ENCODE data around the gene KLHL35.

The KLHL35 gene

DNA sequence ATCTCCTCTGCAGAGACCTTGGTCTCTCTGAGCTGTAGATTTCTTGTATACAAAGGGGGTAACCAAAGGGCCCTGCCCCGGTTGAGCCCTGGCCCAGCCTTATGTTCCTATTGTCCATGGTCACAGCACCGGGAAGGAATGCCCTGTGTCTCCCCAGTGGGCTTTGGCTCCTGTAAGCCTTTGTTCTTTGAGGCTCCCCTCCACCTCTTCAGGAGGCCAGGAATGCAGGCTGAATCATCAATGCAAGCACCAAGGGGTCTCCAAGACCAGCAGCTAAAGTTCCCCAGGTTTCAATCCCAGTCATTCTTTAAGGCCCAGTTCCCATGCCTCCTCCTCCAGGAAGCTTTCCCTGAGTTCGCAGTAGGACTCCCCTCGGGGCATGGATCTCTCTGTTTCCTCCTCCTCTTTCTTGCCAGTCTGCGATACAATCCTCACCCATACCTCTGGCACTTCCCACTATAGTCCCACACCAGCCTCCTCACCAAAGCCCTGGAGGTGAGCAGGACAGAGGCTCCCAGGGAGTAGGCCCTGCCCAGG lies 29.2 kb upstream of the KLHL35 start:
- TF ChIP-seq, protein P1, sequence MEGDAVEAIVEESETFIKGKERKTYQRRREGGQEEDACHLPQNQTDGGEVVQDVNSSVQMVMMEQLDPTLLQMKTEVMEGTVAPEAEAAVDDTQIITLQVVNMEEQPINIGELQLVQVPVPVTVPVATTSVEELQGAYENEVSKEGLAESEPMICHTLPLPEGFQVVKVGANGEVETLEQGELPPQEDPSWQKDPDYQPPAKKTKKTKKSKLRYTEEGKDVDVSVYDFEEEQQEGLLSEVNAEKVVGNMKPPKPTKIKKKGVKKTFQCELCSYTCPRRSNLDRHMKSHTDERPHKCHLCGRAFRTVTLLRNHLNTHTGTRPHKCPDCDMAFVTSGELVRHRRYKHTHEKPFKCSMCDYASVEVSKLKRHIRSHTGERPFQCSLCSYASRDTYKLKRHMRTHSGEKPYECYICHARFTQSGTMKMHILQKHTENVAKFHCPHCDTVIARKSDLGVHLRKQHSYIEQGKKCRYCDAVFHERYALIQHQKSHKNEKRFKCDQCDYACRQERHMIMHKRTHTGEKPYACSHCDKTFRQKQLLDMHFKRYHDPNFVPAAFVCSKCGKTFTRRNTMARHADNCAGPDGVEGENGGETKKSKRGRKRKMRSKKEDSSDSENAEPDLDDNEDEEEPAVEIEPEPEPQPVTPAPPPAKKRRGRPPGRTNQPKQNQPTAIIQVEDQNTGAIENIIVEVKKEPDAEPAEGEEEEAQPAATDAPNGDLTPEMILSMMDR (IDR thresholded peaks at IDR 0.05; ENCODE audit: borderline replicate concordance, extremely low read depth, low read length, poor library complexity, severe bottlenecking), result no peak
- TF ChIP-seq EZH2 (IDR thresholded peaks at IDR 0.05; ENCODE audit: borderline replicate concordance, low read depth, low read length, severe bottlenecking), result no peak
- H3K9me3 ChIP-seq (ENCODE audit: insufficient read depth, low read length, severe bottlenecking), result no peaks in the 10 kb centered on the region
- no peak overlapping the region for H3K9ac ChIP-seq (ENCODE audit: low read depth, low read length)
- H3K27me3 ChIP-seq (ENCODE audit: insufficient read depth, low read length, poor library complexity), result no peaks in the 10 kb centered on the region
- no peak overlapping the region for H3K27ac ChIP-seq (ENCODE audit: low read length)
- no peak overlapping the region for H3K4me2 ChIP-seq (ENCODE audit: insufficient read depth, low read length)
- no peak for DNase-seq
- no peaks in the 10 kb centered on the region for H3K79me2 ChIP-seq (ENCODE audit: insufficient read depth, low read length)
- no peaks in the 10 kb centered on the region for H3K4me1 ChIP-seq (ENCODE audit: insufficient read depth, low read length)
- H4K20me1 ChIP-seq (ENCODE audit: insufficient read depth, low read length), result no peaks in the 10 kb centered on the region
- no peak overlapping the region for H2AFZ ChIP-seq (ENCODE audit: low read depth, low read length)
- ATAC-seq (ENCODE audit: insufficient read depth, low read depth), result no peak
- H3K36me3 ChIP-seq (ENCODE audit: insufficient read depth, low read length), result no peaks in the 10 kb centered on the region
- H3K4me3 ChIP-seq (ENCODE audit: low read depth in 1 of 2, low read length in 2 of 2), result no peak overlapping the region

DNA sequence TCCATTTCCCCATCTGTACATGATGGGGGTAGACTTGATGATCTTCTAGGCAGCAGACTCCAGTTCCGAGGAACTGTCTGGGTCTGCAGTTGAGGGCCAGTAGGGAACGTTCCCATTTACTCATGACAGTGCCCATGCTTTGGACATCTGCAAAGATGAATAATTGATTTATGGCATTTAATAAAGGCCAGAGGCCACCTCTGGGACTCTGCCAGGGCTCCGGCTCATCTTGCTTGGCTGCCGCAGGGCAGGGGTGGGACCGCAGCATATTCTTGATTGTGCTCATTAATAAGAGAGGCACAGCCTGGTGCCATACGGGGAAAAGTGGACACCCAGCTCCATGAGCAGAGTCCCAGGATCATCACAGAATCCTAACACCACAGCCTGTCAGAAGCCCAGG lies 28.1 kb upstream of the KLHL35 start:
- H4K20me1 ChIP-seq (ENCODE audit: insufficient read depth, low read length), result no peaks in the 10 kb centered on the region
- ATAC-seq (ENCODE audit: insufficient read depth, low read depth) (no peak), DNase-seq (no peak)
- H3K4me2 ChIP-seq (ENCODE audit: insufficient read depth, low read length), result no peak overlapping the region
- no peak overlapping the region for H3K9ac ChIP-seq (ENCODE audit: low read depth, low read length)
- no peak overlapping the region for H3K4me3 ChIP-seq (ENCODE audit: low read depth in 1 of 2, low read length in 2 of 2)
- no peak overlapping the region for H2AFZ ChIP-seq (ENCODE audit: low read depth, low read length)
- no peak for TF ChIP-seq EZH2 (IDR thresholded peaks at IDR 0.05; ENCODE audit: borderline replicate concordance, low read depth, low read length, severe bottlenecking)
- TF ChIP-seq, protein P1 (IDR thresholded peaks at IDR 0.05; ENCODE audit: borderline replicate concordance, extremely low read depth, low read length, poor library complexity, severe bottlenecking), result no peak
- no peaks in the 10 kb centered on the region for H3K4me1 ChIP-seq (ENCODE audit: insufficient read depth, low read length)
- H3K9me3 ChIP-seq (ENCODE audit: insufficient read depth, low read length, severe bottlenecking), result no peaks in the 10 kb centered on the region
- H3K27me3 ChIP-seq (ENCODE audit: insufficient read depth, low read length, poor library complexity), result no peaks in the 10 kb centered on the region
- no peak overlapping the region for H3K27ac ChIP-seq (ENCODE audit: low read length)
- no peaks in the 10 kb centered on the region for H3K79me2 ChIP-seq (ENCODE audit: insufficient read depth, low read length)
- no peaks in the 10 kb centered on the region for H3K36me3 ChIP-seq (ENCODE audit: insufficient read depth, low read length)

DNA sequence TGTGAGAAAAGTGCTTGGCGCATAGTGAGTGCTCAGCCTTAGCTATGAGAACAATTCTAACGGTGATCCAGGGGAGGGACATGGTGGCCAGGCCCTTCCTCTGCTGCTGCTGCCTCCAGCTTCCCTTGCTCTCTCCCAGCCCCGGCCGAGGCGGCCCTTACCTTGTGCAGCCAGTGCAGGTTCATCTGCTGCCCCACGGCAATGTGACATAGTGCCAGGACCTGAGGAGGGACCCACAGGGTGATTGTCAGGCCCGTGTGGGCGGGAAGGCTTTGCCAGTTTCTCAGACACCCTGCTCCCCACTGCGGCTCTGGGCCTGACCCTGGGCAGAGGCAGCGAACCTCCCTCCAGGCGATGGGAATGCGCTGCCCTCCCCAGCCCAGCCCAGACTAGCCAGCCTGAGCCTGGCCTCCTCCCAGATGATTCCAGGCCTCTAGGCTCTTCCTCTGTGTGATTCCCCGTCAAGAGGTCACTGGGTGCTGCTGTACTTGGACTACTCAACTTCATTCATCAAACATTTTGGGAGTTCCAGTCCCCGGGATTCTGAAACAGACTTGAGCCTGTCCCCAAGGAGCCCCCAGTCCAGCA lies 23.7 kb upstream of the KLHL35 start:
- no peaks in the 10 kb centered on the region for H4K20me1 ChIP-seq (ENCODE audit: insufficient read depth, low read length)
- no peaks in the 10 kb centered on the region for H3K9me3 ChIP-seq (ENCODE audit: insufficient read depth, low read length, severe bottlenecking)
- H3K9ac ChIP-seq (ENCODE audit: low read depth, low read length), result no peak overlapping the region
- no peak overlapping the region for H2AFZ ChIP-seq (ENCODE audit: low read depth, low read length)
- no peak for DNase-seq
- H3K27me3 ChIP-seq (ENCODE audit: insufficient read depth, low read length, poor library complexity), result no peaks in the 10 kb centered on the region
- no peak overlapping the region for H3K4me3 ChIP-seq (ENCODE audit: low read depth in 1 of 2, low read length in 2 of 2)
- TF ChIP-seq, protein P1 (IDR thresholded peaks at IDR 0.05; ENCODE audit: borderline replicate concordance, extremely low read depth, low read length, poor library complexity, severe bottlenecking), result no peak
- TF ChIP-seq EZH2 (IDR thresholded peaks at IDR 0.05; ENCODE audit: borderline replicate concordance, low read depth, low read length, severe bottlenecking), result no peak
- H3K36me3 ChIP-seq (ENCODE audit: insufficient read depth, low read length), result no peaks in the 10 kb centered on the region
- no peak overlapping the region for H3K4me2 ChIP-seq (ENCODE audit: insufficient read depth, low read length)
- H3K4me1 ChIP-seq (ENCODE audit: insufficient read depth, low read length), result no peaks in the 10 kb centered on the region
- H3K79me2 ChIP-seq (ENCODE audit: insufficient read depth, low read length), result no peaks in the 10 kb centered on the region
- no peak overlapping the region for H3K27ac ChIP-seq (ENCODE audit: low read length)
- ATAC-seq (ENCODE audit: insufficient read depth, low read depth), result no peak
